Measurements from ENCODE around the gene VASN.
"Not testable (repeated sequence)": the region's sequence is repeated elsewhere in the genome, so short reads cannot be mapped to it uniquely, and the experiment has no call there.

The VASN gene

GRCh38 chr16:4330277-4330874 lies 41.3 kb upstream of the VASN start:
- in situ Hi-C loops (cut with HindIII; ENCODE audit: low pct_unique_long_range_greater_than_20kb, low sequenced_read_pairs) = no loop called here
- peak; percentile 71 to 85 for DNase-seq (ENCODE audit: low read depth in 1 of 2, low spot score in 1 of 2)
- no peak for TF ChIP-seq JUND (IDR thresholded peaks at IDR 0.05; ENCODE audit: low read depth)

- in situ Hi-C loops (cut with HindIII; ENCODE audit: low pct_unique_long_range_greater_than_20kb, low sequenced_read_pairs) = no loop called here
- no peak for TF ChIP-seq JUND (IDR thresholded peaks at IDR 0.05; ENCODE audit: low read depth)
- DNase-seq (ENCODE audit: low read depth in 1 of 2, low spot score in 1 of 2) = no peak
These were observed 39.6 kb upstream of the VASN start for GRCh38 chr16:4332083-4332482.

DNA sequence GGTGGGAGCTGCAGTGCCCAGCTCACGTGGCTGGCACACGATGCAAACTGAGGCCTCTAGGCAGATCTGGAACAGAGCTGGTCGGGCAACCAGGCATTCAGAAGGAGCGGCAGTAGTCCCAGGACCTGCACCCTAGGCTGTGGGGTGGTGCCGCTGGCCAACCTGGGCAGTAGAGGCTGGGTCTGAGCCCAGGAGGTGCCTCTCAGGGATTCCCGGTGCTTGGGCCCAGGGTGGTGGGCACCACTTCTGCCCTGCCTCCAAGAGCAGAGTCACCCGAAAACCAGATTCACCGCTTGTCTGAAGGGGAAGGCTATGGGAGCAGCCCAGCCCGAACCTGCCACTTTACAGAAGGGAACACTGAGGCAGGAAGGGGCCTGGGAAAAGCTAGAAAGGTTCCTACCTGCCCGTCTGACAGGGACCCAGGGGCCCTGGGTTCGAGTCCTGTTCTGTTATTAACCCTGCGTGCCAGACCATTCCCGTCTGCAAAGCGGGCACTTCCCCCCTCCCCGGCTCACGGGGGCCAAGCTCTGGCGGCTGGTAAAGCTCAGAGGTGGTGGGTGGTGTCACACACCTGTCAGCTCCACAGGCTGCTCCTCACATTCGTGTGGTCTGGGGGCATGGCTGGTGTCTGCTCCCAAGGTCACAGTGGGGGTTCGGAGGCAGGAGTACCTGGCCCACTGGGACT lies 38.9 kb upstream of the VASN start:
- no peak for DNase-seq (ENCODE audit: low read depth in 1 of 2, low spot score in 1 of 2)
- no peak for TF ChIP-seq JUND (IDR thresholded peaks at IDR 0.05; ENCODE audit: low read depth)
- in situ Hi-C loops (cut with HindIII; ENCODE audit: low pct_unique_long_range_greater_than_20kb, low sequenced_read_pairs) = no loop called here

- in situ Hi-C loops (cut with HindIII; ENCODE audit: low pct_unique_long_range_greater_than_20kb, low sequenced_read_pairs) = no loop called here
- no peak for DNase-seq (ENCODE audit: low read depth in 1 of 2, low spot score in 1 of 2)
- TF ChIP-seq JUND (IDR thresholded peaks at IDR 0.05; ENCODE audit: low read depth) = no peak
These were observed 38.4 kb upstream of the VASN start for GRCh38 chr16:4333308-4333638.

GRCh38 chr16:4333714-4334113 lies 37.9 kb upstream of the VASN start:
- in situ Hi-C loops (cut with HindIII; ENCODE audit: low pct_unique_long_range_greater_than_20kb, low sequenced_read_pairs); DNase-seq (ENCODE audit: low read depth in 1 of 2, low spot score in 1 of 2): not testable (repeated sequence)

GRCh38 chr16:4334724-4335495 lies 36.7 kb upstream of the VASN start:
- in situ Hi-C loops (cut with HindIII; ENCODE audit: low pct_unique_long_range_greater_than_20kb, low sequenced_read_pairs) = no loop called here
- DNase-seq (ENCODE audit: low read depth in 1 of 2, low spot score in 1 of 2) = no peak
- TF ChIP-seq JUND (IDR thresholded peaks at IDR 0.05; ENCODE audit: low read depth) = no peak

DNA sequence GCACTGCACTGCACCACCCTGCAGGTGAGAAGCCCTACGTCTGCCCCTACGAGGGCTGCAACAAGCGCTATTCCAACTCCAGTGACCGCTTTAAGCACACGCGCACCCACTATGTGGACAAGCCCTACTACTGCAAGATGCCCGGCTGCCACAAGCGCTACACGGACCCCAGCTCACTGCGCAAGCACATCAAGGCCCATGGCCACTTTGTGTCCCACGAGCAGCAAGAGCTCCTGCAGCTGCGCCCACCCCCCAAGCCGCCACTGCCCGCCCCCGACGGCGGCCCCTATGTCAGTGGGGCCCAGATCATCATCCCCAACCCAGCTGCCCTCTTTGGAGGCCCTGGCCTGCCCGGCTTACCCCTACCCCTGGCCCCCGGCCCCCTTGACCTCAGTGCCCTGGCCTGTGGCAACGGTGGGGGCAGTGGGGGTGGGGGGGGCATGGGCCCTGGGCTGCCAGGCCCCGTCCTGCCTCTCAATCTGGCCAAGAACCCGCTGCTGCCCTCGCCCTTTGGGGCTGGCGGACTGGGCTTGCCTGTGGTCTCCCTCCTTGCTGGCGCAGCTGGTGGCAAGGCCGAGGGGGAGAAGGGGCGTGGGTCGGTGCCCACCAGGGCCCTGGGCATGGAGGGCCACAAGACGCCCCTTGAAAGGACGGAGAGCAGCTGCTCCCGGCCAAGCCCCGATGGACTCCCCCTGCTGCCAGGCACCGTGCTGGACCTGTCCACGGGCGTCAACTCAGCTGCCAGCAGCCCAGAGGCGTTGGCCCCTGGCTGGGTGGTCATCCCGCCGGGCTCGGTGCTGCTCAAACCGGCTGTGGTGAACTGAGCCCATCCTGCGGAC lies 34.7 kb upstream of the VASN start:
- no peak for TF ChIP-seq JUND (IDR thresholded peaks at IDR 0.05; ENCODE audit: low read depth)
- no peak for DNase-seq (ENCODE audit: low read depth in 1 of 2, low spot score in 1 of 2)
- in situ Hi-C loops (cut with HindIII; ENCODE audit: low pct_unique_long_range_greater_than_20kb, low sequenced_read_pairs) = no loop called here

DNA sequence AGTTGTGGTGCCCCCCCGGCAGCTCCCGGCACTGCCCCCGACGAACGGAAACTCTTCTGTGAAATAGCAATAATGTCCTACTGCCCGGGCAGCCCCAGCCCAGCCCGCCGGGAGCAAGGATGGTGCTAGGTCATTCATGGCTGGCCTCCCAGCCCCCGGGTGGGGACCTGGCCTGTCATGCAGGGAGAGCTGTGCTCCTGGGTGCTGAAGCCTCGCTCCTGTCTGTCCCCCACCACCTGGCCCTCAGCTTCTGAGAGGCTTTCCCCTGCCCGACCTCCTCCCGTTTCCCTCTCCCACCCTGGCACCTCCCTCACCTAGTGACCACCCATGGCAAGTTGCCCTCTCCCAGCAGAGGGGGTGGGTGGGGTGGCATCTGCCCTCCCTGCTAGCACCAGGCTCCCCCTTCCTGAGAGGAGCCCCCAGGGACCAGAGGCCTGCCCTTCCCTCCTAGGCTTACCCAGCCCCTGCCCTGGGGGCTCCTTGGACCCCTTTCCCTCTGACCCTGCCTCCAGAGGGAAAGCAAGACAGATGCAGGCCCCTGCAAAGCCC lies 34.0 kb upstream of the VASN start:
- in situ Hi-C loops (cut with HindIII; ENCODE audit: low pct_unique_long_range_greater_than_20kb, low sequenced_read_pairs) = no loop called here
- no peak for DNase-seq (ENCODE audit: low read depth in 1 of 2, low spot score in 1 of 2)
- no peak for TF ChIP-seq JUND (IDR thresholded peaks at IDR 0.05; ENCODE audit: low read depth)

- no peak for TF ChIP-seq JUND (IDR thresholded peaks at IDR 0.05; ENCODE audit: low read depth)
- in situ Hi-C loops (cut with HindIII; ENCODE audit: low pct_unique_long_range_greater_than_20kb, low sequenced_read_pairs) = no loop called here
- no peak for DNase-seq (ENCODE audit: low read depth in 1 of 2, low spot score in 1 of 2)
These were observed 33.5 kb upstream of the VASN start for GRCh38 chr16:4338125-4338582.

GRCh38 chr16:4338712-4339299 lies 32.8 kb upstream of the VASN start:
- in situ Hi-C loops (cut with HindIII; ENCODE audit: low pct_unique_long_range_greater_than_20kb, low sequenced_read_pairs) = no loop called here
- TF ChIP-seq JUND (IDR thresholded peaks at IDR 0.05; ENCODE audit: low read depth) = no peak
- no peak for DNase-seq (ENCODE audit: low read depth in 1 of 2, low spot score in 1 of 2)

DNA sequence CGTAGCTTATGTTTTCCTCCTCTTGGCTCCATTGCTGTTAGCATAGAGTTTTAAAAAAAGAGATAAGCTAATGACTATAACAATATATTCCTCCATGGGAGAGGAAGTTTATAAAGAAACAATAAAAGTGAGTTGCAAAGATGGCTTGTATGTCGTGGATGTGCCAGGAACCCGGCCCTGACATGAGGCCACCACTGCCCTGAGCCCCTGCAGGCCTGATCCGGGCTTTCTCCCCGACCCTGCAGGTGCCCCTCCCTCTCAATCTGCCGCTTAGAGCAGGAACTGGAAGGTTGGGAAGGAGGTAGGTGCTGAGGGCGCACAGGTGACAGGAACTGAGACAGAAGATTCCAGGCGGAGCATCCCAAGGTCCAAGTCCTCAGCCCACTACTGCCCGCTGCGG lies 32.2 kb upstream of the VASN start:
- no peak for DNase-seq (ENCODE audit: low read depth in 1 of 2, low spot score in 1 of 2)
- TF ChIP-seq JUND (IDR thresholded peaks at IDR 0.05; ENCODE audit: low read depth) = no peak
- in situ Hi-C loops (cut with HindIII; ENCODE audit: low pct_unique_long_range_greater_than_20kb, low sequenced_read_pairs) = no loop called here

- no peak for TF ChIP-seq JUND (IDR thresholded peaks at IDR 0.05; ENCODE audit: low read depth)
- no peak for DNase-seq (ENCODE audit: low read depth in 1 of 2, low spot score in 1 of 2)
- in situ Hi-C loops (cut with HindIII; ENCODE audit: low pct_unique_long_range_greater_than_20kb, low sequenced_read_pairs) = no loop called here
These were observed 31.7 kb upstream of the VASN start for GRCh38 chr16:4339909-4340308.
